NCI-H748 (cell line): ENCODE results near the gene ITPRIPL1.

ENCODE experiments used
- DNase-seq: peaks from one replicate; lab custom pipeline; 2025; ENCODE audit not compliant: unreplicated experiment; lab: John Stamatoyannopoulos, UW

ITPRIPL1 gene

GRCh38 chr2:96320728-96321622, 4.1 kb upstream of the ITPRIPL1 start:
- peak; percentile 59 for DNase-seq

- DNase-seq: no peak
These were observed 1.3 kb upstream of the ITPRIPL1 start for GRCh38 chr2:96323849-96324248.

- no peak for DNase-seq
These were observed 436 bp upstream of the ITPRIPL1 start for GRCh38 chr2:96324721-96325040.

- no peak for DNase-seq
These were observed 753 bp downstream of the ITPRIPL1 start for GRCh38 chr2:96325884-96326255.

- DNase-seq: no peak
These were observed 1.4 kb downstream of the ITPRIPL1 start for GRCh38 chr2:96326564-96326963.

GRCh38 chr2:96326990-96327820, 2.1 kb downstream of the ITPRIPL1 start:
- no peak for DNase-seq

- DNase-seq: peak; percentile 15
These were observed 4.3 kb downstream of the ITPRIPL1 start for GRCh38 chr2:96329456-96329855.

GRCh38 chr2:96329874-96330273, 4.8 kb downstream of the ITPRIPL1 start:
- no peak for DNase-seq

GRCh38 chr2:96330407-96330806, 5.3 kb downstream of the ITPRIPL1 start:
- no peak for DNase-seq

GRCh38 chr2:96333708-96334107, 8.6 kb downstream of the ITPRIPL1 start:
- DNase-seq: no peak

GRCh38 chr2:96336104-96336775, 11.1 kb downstream of the ITPRIPL1 start:
- no peak for DNase-seq

GRCh38 chr2:96336873-96337272, 11.8 kb downstream of the ITPRIPL1 start:
- no peak for DNase-seq

GRCh38 chr2:96340493-96341414, 15.6 kb downstream of the ITPRIPL1 start:
- no peak for DNase-seq

GRCh38 chr2:96341641-96342040, 16.5 kb downstream of the ITPRIPL1 start:
- no peak for DNase-seq

GRCh38 chr2:96342085-96342484, 17.0 kb downstream of the ITPRIPL1 start:
- no peak for DNase-seq

GRCh38 chr2:96344011-96344410, 18.9 kb downstream of the ITPRIPL1 start:
- no peak for DNase-seq

- DNase-seq: no peak
These were observed 20.3 kb downstream of the ITPRIPL1 start for GRCh38 chr2:96345438-96345837.

GRCh38 chr2:96345868-96346462, 20.8 kb downstream of the ITPRIPL1 start:
- no peak for DNase-seq

- DNase-seq: no peak
These were observed 22.3 kb downstream of the ITPRIPL1 start for GRCh38 chr2:96347395-96347794.

- peak; percentile 69 for DNase-seq
These were observed 28.0 kb downstream of the ITPRIPL1 start for GRCh38 chr2:96353032-96353561.
